ENCODE data around the gene NPM3. TPM values are rescaled to one million over a fixed set of nuclear protein-coding genes. Genes with fewer than 3 reads are reported as not detected.

Gene NPM3
- total and polyA plus RNA-seq, 2 of the 4 experiments (the other 2 are of a cell fraction): 84.1 to 112 TPM

DNA sequence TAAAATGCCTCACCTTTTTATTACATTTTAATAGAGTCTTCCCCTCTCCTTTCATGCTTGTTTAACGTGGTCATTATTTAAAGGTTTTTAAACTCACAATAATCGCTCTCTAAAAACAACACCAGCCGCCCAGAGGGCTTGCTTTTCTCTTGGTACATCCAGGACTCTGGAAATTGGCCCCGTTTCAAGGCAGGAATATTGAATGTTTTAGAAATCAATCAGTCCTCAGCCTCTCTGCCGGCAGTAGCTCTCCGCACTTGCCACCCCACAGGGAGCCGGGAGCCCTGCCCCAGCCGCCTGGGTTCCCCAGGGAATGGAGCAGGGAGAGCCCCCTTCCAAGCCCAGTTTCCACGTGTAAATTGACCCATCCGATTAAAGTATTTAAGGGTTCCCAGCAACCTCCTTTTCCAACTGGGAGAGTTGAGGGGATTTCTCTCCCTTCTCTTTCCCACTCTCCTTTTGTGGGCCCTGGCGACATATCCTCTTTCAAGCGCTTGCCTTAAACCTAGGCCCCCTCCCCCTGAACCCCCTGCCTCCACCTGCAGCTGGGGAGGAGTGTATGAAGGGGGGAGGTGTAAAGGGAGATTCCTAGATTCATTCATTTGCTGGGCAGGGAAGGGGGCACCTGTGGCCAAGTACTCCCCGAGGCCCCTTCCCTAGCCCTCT is 9.2 kb downstream of the NPM3 start:
- H4K20me1 ChIP-seq (ENCODE audit: insufficient read depth, low read length): peaks cover 14% of the 10 kb centered on the region
- H4K91ac ChIP-seq (ENCODE audit: insufficient read depth, low read depth, low read length): no peak overlapping the region
- no peak overlapping the region for H3K4me3 ChIP-seq (ENCODE audit: insufficient read depth, low read depth, low read length)
- no peaks in the 10 kb centered on the region; the same call in 1 of the 2 replicates for H3K36me3 ChIP-seq (ENCODE audit: control insufficient read depth, insufficient read depth, low read length)
- H4K5ac ChIP-seq (ENCODE audit: low read depth, low read length): no peak overlapping the region
- no peaks in the 10 kb centered on the region for H3K9me1 ChIP-seq (ENCODE audit: insufficient read depth, low read length)
- DNase-seq: no peak
- H2AK9ac ChIP-seq (replicated peaks; ENCODE audit: low read depth, low read length, poor library complexity): no peak overlapping the region
- TF ChIP-seq FOS (IDR thresholded peaks at IDR 0.05; ENCODE audit: low read depth, low read length) (no peak), RAD21 (IDR thresholded peaks at IDR 0.05; ENCODE audit: low read length) (no peak), MAFK (IDR thresholded peaks at IDR 0.05; ENCODE audit: low read depth, low read length) (no peak), SMC3 (IDR thresholded peaks at IDR 0.05; ENCODE audit: low read depth, low read length) (no peak), CHD1 (IDR thresholded peaks at IDR 0.05; ENCODE audit: low read depth, low read length) (no peak), RFX5 (IDR thresholded peaks at IDR 0.05; ENCODE audit: low read depth, low read length) (no peak), MXI1 (IDR thresholded peaks at IDR 0.05; ENCODE audit: borderline replicate concordance, low read depth, low read length) (no peak), POLR2A (IDR thresholded peaks at IDR 0.05; ENCODE audit: low read depth, low read length) (no peak), CTCF (conservative IDR thresholded peaks at IDR 0.05; ENCODE audit: low read depth, low read length) (no peak), NFE2L2 (IDR thresholded peaks at IDR 0.05; ENCODE audit: low read depth, low read length) (no peak), BHLHE40 (IDR thresholded peaks at IDR 0.05; ENCODE audit: low read depth, low read length) (no peak), RCOR1 (IDR thresholded peaks at IDR 0.05; ENCODE audit: insufficient replicate concordance, low read length) (no peak), USF2 (IDR thresholded peaks at IDR 0.05; ENCODE audit: low read depth, low read length) (no peak), MAZ (IDR thresholded peaks at IDR 0.05; ENCODE audit: borderline replicate concordance, low read depth, low read length) (no peak), CEBPB (IDR thresholded peaks at IDR 0.05; ENCODE audit: low read depth, low read length) (no peak)
- TF ChIP-seq, protein P1, sequence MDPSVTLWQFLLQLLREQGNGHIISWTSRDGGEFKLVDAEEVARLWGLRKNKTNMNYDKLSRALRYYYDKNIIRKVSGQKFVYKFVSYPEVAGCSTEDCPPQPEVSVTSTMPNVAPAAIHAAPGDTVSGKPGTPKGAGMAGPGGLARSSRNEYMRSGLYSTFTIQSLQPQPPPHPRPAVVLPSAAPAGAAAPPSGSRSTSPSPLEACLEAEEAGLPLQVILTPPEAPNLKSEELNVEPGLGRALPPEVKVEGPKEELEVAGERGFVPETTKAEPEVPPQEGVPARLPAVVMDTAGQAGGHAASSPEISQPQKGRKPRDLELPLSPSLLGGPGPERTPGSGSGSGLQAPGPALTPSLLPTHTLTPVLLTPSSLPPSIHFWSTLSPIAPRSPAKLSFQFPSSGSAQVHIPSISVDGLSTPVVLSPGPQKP (IDR thresholded peaks at IDR 0.05; ENCODE audit: borderline replicate concordance, low read depth, low read length): no peak
- H2AFZ ChIP-seq (replicated peaks; ENCODE audit: low read length, poor library complexity): no peak overlapping the region
- no peak overlapping the region for H2BK120ac ChIP-seq (ENCODE audit: low read depth, low read length)
- BruUV-seq (replicated peaks): no TSS peak
- H3K23ac ChIP-seq (ENCODE audit: low read depth, low read length): no peak overlapping the region
- H2AK5ac ChIP-seq (ENCODE audit: low read depth, low read length): no peak overlapping the region
- no peak overlapping the region for H4K8ac ChIP-seq (ENCODE audit: low read depth in 2 of 2, low read length in 2 of 2)
- H3K4ac ChIP-seq (ENCODE audit: low read depth, low read length): no peak overlapping the region
- H3K56ac ChIP-seq (ENCODE audit: extremely low read depth, insufficient read depth, low read length): no peak overlapping the region
- H3K9ac ChIP-seq (ENCODE audit: low read depth, low read length): no peak overlapping the region
- WGBS, 2 experiments (ENCODE audit: extremely low coverage in 2 of 2, insufficient read length in 1 of 2): 0% methylated on average over 1 of the region's 13 CpGs; no CpG with 5 or more reads in 1 of the 2 experiments
- intact Hi-C loops (cut with micrococcal nuclease): no loop called here
- H3K14ac ChIP-seq (replicated peaks; ENCODE audit: low read depth, low read length): no peak overlapping the region
- no peaks in the 10 kb centered on the region for H3K79me1 ChIP-seq (ENCODE audit: low read depth in 1 of 2, low read length in 2 of 2)
- peaks cover 2% of the 10 kb centered on the region; the same call in 1 of the 2 replicates for H3K4me1 ChIP-seq (ENCODE audit: control insufficient read depth, insufficient read depth, low read length)
- in situ Hi-C loops (cut with MboI; ENCODE audit: low sequenced_read_pairs): no loop called here
- no peak for ATAC-seq (ENCODE audit: low read depth)
- no peak overlapping the region for H2BK15ac ChIP-seq (ENCODE audit: low read depth, low read length)
- dilution Hi-C loops (cut with HindIII; ENCODE audit: low sequenced_read_pairs, unreplicated experiment): no loop called here
- no peaks in the 10 kb centered on the region for H3K9me3 ChIP-seq (ENCODE audit: control insufficient read depth, insufficient read depth, low read length)
- no peak overlapping the region for H2BK20ac ChIP-seq (ENCODE audit: low read depth, low read length)
- no peak overlapping the region for H3K18ac ChIP-seq (ENCODE audit: low read depth, low read length)
- no peak overlapping the region for H3K4me2 ChIP-seq (ENCODE audit: low read depth, low read length)
- peaks cover 80% of the 10 kb centered on the region for H3K27me3 ChIP-seq (ENCODE audit: control insufficient read depth, insufficient read depth, low read length)
- ChIA-PET POLR2A (ENCODE audit: unreplicated experiment) (no interaction called here), CTCF (interaction anchor here (0.6 to 2.6 kb wide), 2 partner anchors 29 to 171 kb away, joined by 3 to 6 read pairs; no protein-coding TSS in a partner anchor)
- no peak overlapping the region for H2BK5ac ChIP-seq (ENCODE audit: low read depth, low read length, poor library complexity, severe bottlenecking)
- H3K27ac ChIP-seq (ENCODE audit: insufficient read depth, low read length): no peak overlapping the region
